Fibroblast of mammary gland (primary cell): ENCODE data around the gene MTRF1L.

Source experiments
- DNase-seq: peaks from one replicate; pipeline ENCODE4 v3.0.0-alpha.2; 2010; ENCODE audit warnings: low read depth
- H3K4me3 ChIP-seq: 2 replicates; pipeline ENCODE4 v1.5.1; 2011; ENCODE audit warnings: low read depth, mild to moderate bottlenecking, low read length, moderate library complexity; ENCODE audit not compliant: control insufficient read depth
- TF ChIP-seq, protein P1 (sequence below): conservative IDR thresholded peaks from 2 replicates; pipeline ENCODE4 v1.5.1; 2011; ENCODE audit warnings: low read depth, low read length, inconsistent platforms; ENCODE audit not compliant: control insufficient read depth, insufficient read depth

The MTRF1L gene

DNA sequence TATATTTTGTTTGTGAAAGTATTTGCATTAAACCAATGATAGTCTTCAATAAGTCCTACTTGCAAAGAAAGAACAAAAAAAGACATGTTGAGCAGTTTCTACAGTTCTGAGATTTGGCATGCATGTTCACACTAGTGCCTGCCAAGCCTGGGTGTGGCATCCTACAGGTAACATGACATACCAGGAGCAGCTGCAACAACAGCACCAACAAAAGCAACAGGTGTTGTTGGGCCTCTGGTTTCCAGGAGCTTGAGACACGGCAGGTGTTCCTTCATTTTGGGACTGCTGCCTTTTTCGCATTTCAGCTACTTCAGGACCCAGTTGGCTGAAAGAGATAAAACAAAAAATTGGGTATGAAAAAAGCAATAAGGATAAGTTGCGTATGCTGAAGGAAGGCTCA is 41.2 kb upstream of the MTRF1L start:
- DNase-seq, result no peak
- no peak overlapping the region for H3K4me3 ChIP-seq
- TF ChIP-seq, protein P1, sequence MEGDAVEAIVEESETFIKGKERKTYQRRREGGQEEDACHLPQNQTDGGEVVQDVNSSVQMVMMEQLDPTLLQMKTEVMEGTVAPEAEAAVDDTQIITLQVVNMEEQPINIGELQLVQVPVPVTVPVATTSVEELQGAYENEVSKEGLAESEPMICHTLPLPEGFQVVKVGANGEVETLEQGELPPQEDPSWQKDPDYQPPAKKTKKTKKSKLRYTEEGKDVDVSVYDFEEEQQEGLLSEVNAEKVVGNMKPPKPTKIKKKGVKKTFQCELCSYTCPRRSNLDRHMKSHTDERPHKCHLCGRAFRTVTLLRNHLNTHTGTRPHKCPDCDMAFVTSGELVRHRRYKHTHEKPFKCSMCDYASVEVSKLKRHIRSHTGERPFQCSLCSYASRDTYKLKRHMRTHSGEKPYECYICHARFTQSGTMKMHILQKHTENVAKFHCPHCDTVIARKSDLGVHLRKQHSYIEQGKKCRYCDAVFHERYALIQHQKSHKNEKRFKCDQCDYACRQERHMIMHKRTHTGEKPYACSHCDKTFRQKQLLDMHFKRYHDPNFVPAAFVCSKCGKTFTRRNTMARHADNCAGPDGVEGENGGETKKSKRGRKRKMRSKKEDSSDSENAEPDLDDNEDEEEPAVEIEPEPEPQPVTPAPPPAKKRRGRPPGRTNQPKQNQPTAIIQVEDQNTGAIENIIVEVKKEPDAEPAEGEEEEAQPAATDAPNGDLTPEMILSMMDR, result no peak

DNA sequence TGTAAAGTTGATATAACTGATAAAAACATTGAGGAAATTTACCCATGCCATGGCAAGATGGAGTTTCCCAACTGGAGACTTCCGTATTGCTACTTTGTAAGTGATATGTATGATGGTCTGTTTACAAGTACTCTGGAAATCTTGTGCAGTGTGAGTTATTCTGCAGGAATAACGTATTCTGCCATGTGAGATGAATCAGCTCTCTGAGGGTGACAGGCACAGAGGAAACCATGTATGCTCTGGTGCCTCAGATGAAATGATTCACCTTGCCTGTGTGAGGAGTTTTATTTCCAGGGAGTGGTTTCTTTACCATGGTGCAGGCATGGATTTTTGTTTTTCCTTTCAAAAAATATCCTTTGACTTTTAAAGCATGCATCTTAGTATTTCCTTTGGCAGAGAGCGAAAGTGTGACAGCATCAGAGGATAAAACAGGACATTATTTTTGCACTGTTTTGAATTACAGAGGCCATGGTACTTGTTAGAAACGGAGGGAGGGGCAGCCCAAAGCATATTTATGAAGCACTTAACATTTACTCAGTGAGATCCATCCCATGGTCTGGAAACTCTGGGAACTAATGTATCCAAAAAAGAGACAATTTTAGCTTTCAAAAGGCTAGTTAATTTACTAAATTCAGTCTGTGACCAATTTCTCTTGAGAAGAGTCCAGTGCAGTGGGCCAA is 36.0 kb upstream of the MTRF1L start:
- H3K4me3 ChIP-seq, result no peak overlapping the region
- TF ChIP-seq, protein P1, result no peak
- peak; percentile 90 for DNase-seq

DNA sequence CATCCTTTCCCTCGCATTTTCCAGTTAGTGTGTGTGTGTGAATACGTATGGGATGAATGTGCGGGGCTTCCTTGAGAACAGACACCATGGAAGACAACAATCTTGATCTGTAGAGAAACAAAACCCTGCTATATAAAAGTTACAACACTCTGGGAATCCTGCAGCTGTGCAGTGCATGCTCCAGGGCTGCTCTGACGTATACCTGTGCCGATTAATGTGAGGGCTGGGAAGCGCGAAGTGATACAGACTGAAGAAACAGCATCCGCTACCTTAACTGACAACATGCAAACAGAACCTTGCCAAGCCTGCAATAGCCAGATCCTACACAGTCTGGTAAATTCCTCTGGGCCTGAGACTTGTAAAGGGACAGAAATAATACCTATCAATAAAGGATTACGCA is 31.6 kb upstream of the MTRF1L start:
- no peak overlapping the region for H3K4me3 ChIP-seq
- DNase-seq, result no peak
- TF ChIP-seq, protein P1, result no peak

DNA sequence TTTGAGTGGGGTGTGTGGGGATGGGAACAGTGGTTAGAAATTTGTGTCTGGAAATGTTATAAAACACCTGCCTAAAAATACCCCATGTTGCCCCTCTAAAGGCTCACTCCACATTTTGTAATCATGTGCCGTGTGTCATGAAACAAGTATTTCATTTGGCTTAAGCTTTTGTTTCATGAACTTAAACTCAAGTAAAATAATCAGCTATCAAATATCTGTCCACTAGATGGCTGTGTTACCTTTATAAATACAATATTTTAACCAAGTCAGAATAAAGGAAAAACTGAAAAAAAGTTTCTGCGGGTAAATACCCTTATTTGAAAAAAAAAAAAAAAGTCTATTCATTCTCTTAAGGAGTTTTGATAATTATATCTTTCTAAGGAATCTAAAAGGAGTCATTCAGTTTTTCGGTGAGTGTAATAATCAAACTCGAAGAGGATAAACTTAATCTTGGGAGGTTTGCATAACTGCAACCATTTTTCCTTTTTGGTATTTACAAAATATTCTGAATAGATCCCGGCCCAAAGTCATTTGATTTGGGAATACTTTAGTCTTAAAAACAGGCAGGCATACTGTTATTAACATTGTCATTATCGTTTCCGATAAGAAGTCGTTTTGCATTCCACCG is 29.9 kb upstream of the MTRF1L start:
- TF ChIP-seq, protein P1, result peak; percentile 32
- peak; percentile 83 for DNase-seq
- H3K4me3 ChIP-seq, result no peak overlapping the region

DNA sequence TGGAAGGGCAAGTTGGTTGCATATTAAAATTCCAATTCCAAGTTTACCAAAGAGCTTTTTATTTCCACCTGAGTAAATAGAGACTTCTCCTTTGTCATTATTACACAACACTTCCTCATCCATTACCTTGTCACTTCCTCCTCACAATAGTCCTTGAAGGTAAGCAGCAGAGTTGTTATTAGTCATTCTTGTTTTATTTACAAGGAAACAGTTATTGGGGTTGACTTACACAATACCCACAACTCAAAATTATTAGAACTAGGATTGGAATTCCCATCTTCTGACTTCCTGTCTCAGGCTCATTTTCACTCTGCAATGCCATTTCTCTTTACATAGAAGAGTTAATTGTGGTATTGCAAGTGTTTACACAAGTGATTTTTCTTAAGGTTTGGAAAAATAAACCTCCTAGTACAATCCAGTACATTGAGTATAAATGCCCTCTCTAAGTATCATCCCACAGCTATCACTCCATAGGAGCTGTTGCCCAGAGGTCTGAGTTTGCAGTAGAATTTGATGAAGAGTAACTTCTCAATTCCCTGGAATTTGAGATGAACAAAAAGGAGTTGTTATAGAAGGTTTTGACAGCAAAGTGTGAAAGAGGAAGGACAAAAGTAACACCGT is 28.9 kb upstream of the MTRF1L start:
- TF ChIP-seq, protein P1, result no peak
- DNase-seq, result peak; percentile 27
- H3K4me3 ChIP-seq, result no peak overlapping the region

DNA sequence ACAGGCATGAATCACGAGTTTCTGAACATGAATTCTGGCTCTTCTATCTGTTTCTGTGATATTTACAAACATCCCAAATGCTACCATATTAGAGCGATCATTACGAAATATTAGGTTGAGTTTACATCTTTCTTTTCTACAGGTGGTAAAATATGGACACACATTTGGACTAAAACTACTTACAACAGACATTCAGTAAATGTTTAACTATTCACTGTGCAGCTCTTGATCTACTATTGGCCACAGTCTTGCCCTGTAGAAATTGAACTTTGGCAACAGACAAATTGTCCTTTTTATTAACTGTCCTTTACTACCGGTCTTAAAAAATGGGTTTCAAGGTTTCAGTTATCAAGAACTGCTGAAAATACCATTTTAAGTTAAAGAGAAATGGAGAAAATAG is 26.5 kb upstream of the MTRF1L start:
- no peak overlapping the region for H3K4me3 ChIP-seq
- TF ChIP-seq, protein P1, result no peak
- DNase-seq, result no peak
